HEK293 (cell line): ENCODE results near the gene ZSWIM6.

Experiments
- IKZF3 ChIP-seq: fragments of 450-650 bp; IDR thresholded peaks from 2 replicates; pipeline ENCODE4 v1.5.0; 2018; ENCODE audit warnings: missing biosample characterization, mild to moderate bottlenecking, missing genetic modification characterization, moderate library complexity
- KLF9 ChIP-seq: fragments of 450-650 bp; formaldehyde crosslinking; IDR thresholded peaks from 2 replicates; pipeline ENCODE4 v1.5.1; 2016; ENCODE audit warnings: missing biosample characterization, missing genetic modification characterization, low read depth
- YY1 ChIP-seq: fragments of 450-650 bp; formaldehyde crosslinking; IDR thresholded peaks from 2 replicates; pipeline ENCODE4 v1.5.1; 2018; ENCODE audit warnings: missing biosample characterization, missing genetic modification characterization
- ZNF114 ChIP-seq: fragments of 450-650 bp; formaldehyde crosslinking; IDR thresholded peaks from 2 replicates; pipeline ENCODE4 v1.5.0; 2017; ENCODE audit warnings: missing biosample characterization, missing genetic modification characterization
- ZSCAN30 ChIP-seq: fragments of 450-650 bp; IDR thresholded peaks from 2 replicates; pipeline ENCODE4 v1.5.1; 2018; ENCODE audit warnings: missing biosample characterization, mild to moderate bottlenecking, missing genetic modification characterization, moderate library complexity
- TF ChIP-seq, protein P1 (sequence below): fragments of 450-650 bp; formaldehyde crosslinking; IDR thresholded peaks from 2 replicates; pipeline ENCODE4 v1.5.1; 2016; ENCODE audit warnings: missing biosample characterization, missing genetic modification characterization

DNA sequence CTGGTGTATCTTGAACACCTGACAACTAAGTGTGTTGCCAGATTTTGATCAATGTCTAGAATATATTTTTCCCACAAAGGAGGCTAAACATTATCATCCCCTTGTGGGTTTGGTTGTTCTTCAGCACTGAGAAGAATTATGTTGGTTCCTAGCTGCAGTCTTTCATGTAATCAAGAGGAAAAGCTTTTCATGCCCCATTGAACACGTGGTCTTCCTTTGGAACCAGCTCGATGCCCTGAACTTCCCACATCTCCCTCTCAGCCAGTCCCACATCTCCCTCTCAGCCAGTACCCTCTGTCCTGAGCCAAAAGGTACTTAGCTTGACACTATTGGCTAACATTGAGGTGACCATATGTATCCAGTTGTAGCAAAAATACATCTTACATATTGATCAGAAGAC is 36.7 kb upstream of the ZSWIM6 start:
- TF ChIP-seq, protein P1, sequence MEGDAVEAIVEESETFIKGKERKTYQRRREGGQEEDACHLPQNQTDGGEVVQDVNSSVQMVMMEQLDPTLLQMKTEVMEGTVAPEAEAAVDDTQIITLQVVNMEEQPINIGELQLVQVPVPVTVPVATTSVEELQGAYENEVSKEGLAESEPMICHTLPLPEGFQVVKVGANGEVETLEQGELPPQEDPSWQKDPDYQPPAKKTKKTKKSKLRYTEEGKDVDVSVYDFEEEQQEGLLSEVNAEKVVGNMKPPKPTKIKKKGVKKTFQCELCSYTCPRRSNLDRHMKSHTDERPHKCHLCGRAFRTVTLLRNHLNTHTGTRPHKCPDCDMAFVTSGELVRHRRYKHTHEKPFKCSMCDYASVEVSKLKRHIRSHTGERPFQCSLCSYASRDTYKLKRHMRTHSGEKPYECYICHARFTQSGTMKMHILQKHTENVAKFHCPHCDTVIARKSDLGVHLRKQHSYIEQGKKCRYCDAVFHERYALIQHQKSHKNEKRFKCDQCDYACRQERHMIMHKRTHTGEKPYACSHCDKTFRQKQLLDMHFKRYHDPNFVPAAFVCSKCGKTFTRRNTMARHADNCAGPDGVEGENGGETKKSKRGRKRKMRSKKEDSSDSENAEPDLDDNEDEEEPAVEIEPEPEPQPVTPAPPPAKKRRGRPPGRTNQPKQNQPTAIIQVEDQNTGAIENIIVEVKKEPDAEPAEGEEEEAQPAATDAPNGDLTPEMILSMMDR (tag by site-specific recombination) = no peak
- TF ChIP-seq YY1 (tag by site-specific recombination) (no peak), ZSCAN30 (tag by site-specific recombination) (no peak), IKZF3 (tag by site-specific recombination) (no peak), ZNF114 (tag by site-specific recombination) (no peak), KLF9 (no peak)
